Medulla oblongata (tissue), 1 donor: ENCODE results near the gene FN1.
"Not testable (repeated sequence)": the region's sequence is repeated elsewhere in the genome, so short reads cannot be mapped to it uniquely, and the experiment has no call there.

Source experiments
- DNase-seq: peaks from one replicate; pipeline ENCODE4 v3.0.0-alpha.2; 2015; ENCODE audit errors: extremely low spot score

FN1 gene

DNA sequence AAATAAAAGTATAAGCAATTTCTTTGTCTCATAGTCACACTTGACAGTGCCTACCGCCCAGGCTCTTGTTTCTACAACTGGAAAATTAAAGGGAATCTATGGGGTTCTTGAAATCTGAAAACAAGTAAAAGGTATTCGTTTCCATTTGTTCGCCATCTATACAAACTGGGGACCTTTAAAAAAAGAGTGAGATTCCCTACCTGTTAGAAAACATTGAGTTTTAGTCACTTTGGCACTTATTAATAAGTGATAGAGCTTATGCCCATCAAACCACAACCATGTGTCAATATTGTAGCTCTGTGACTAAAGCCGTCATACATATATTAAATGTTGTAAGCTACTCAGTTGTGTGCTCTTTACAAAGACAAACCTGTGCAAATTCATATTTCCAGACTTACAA lies 13.2 kb downstream of the FN1 start:
- no peak for DNase-seq

DNA sequence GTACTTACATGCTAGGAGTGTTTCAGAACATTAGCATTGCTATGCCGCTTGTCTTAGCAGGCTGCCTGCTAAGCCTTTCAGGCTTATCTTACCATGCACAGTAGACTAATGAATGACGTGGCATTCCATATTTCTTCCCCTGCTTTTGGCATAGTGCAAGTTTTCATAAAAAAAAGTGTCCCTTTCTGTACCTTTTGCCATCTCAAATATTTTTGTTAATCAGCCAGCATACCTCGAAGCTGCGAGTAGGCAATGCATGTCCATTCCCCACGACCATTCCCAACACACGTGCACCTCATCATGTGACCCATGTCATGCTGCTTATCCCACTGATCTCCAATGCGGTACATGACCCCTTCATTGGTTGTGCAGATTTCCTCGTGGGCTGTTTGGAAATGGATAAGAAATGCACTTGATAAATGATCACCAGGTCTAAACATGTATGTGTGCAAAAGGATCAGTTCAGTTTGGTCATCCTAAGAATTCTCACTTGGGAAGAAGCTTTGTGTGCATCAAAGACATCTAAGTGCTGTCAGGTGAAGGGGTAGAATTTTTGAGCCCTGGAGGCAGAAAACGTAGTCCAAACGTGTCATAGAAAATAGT lies 13.9 kb downstream of the FN1 start:
- DNase-seq = no peak

DNA sequence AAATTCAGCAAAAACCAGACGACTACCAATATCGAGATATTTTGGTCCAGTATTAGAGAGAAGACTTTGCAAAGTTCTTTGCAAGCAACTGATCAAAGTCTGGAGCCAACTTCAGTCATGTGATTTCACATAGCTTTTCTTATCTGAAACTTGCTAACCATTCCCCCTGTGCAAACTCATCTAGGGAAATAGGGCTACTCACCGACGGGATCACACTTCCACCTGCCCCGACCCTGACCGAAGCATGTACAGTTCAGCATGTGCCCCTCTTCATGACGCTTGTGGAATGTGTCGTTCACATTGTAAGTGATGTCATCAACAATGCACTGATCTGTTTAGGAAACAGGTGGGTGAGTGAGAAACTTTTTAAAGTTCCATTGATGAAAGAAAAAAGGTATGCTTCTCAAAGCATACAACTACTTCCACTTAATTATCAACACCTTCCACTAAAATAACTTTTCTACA lies 15.4 kb downstream of the FN1 start:
- no peak for DNase-seq

DNA sequence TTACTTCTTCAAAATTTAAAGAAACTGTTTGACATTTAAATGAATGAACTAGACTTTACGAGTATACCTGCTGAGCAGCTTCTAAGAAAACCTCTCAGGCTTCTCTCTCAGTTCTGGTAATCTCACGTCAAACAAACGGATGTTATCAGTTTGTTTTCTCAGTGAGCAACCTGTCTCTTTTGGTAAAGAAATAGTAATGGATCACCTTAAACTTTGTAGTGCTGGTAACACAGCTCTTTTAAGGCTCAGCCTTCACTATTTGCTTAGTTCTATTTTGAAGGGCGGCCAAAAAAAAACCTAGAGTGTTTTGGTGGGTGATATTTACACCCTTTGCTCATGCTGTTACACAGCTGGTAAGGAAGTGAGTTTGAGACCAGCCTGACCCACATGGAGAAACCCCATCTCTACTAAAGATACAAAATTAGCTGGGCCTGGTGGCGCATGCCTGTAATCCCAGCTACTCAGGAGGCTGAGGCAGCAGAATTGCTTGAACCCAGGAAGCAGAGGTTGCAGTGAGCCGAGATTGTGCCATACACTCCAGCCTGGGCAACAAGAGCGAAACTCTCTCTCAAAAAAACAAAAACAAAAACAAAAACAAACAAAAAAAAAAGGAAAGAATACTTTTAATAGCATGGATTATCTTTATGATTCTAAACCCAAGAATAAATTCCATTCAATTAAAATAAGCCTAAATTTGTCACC lies 15.9 kb downstream of the FN1 start:
- no peak for DNase-seq

DNA sequence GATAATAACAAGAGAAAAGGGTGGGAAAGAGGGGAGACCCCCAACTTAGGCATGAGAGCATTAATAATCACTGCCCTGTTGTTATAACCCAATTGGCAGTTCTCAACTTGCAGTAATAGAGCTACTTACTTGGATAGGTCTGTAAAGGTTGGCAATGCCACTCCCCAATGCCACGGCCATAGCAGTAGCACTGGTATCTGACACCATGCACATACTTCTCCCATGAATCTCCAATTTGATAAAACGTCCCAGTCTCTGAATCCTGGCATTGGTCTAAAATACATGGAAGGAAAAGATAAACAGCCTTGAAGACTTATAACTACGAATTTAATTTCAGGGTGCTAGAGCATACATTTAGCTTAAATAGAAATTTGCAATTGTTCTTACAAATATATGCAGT lies 16.8 kb downstream of the FN1 start:
- DNase-seq = no peak

DNA sequence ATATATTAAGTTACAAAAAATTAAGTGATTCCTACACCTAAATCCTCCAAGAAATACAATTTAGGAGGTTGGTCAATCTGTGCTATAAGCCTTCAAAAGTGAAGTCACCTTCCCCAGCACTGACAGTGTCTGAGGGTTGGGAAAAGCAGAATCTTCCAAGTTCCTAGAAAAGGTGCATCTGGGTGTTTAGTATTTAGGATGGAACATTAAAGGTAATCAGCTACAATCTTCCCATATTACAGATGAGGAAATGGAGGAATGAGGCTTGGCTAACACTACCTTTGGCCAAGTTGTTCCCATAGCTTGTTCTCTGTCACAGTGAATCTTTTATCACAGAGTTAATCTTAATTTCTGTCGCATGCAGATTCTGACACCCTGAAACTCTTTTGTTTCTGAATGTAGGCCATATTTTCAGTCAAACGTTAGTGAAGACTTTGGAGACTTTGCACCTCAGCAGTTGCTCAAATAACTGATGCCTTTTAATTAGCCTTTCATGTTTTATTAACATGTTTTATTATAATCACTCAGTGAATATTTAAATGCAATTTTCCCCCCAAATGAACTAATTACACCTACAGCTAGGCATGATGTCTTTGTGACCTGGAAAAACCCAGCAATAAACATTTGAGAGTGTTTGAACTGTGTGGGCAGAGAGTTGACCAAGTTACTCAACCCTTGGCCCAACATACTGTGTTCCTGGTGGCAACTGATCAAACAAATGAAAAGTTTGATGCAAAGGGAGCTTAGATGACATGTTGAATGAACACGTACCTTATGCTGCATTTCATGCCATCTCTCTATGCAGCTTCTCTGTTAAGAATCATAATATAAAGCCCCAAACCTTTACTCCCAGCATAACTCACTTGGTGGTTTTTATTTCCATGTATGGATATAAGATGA lies 17.6 kb downstream of the FN1 start:
- DNase-seq = no peak

DNA sequence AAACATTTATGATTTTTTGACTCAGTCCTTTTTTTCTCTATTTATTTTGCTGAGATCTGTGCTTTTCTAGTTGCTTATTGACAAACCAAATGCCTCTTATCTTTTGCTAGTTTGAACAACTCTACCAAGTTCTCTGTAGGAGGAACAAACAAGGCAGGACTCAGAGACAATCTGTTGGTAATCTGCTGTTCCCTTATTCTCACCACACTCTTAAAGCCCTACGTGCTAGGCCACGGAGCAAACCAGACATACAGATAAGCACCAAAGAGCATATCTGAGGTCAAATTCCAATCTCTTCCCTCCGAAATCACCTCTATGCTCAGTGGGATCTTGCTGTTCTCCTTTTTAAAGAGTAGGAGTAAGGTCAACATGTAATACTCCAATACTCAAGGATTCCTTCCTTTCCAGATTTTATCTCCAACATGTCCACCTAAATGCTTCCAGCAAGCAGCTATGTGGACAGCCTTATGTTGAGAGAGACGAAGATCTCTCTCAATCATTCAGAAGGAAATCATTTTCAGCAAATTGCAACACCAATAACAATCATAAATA lies 18.4 kb downstream of the FN1 start:
- no peak for DNase-seq

DNA sequence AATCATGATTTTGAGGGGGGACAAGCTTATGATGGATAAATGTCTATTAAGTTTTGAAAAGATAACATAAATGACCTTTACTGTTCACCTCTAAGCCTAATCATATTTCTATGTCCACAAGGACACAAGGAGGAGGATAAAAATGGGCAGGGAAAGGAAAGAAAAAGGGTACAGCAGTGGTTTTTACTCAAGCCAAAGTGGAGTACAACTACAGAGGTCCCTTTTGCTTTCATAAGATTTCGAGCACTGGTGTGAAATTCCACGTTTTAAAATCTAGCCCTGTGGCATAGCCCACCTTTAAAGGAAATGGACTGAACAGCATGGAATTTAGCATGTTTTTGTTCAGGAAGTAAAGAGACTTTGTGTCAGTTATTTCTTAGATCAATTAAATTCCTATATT lies 19.2 kb downstream of the FN1 start:
- DNase-seq = no peak

DNA sequence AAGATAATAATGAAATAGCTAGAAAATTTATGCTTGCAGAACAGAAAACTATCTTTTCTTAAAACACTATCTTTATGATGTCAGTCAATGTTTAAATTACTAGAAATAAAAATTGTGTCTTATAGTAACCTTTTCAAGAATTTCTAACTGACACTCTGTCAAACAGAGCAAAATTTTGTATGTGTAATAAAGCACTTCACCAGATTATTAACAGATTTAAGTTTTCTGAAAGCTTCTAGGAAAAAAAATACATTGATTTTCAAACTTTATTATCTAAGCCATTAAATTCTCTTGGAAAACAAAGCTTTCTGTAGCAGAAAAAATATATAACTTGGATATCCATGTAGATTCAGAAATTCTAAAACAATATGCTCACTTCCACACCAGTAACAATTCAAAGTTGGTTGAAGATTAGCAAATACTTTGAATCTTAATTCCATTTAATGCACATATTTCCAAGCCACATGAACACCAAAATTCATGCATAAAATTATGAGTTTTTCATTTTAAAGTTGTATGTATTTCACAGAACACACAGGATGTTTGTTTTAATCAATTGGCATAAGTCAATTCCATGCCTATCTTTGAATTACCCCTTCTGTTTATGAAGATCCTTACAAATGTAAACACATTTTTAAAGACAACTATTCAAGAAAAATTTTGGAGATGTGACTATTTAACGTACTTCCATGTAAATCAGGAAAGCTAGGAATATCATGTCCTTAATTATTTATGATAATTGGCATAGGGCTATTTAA lies 19.9 kb downstream of the FN1 start:
- no peak for DNase-seq

DNA sequence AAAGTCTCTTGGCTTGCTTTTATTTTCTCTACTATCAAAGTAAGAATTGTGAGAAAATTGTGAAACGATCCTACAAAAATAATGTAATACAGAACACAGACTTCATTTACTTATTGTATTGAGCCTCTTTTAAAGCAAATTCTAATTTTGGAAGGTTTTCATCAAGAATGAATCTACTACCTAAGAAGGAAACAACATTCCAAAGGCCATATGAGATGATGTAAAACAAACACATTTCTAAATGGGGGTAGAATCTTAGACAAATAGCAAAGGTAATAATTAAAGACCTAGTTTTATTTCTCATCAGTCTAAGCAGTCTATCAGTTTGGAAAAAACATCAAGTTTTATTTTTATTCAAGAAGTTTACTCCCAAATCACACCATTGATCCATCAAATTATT lies 20.6 kb downstream of the FN1 start:
- DNase-seq = no peak

DNA sequence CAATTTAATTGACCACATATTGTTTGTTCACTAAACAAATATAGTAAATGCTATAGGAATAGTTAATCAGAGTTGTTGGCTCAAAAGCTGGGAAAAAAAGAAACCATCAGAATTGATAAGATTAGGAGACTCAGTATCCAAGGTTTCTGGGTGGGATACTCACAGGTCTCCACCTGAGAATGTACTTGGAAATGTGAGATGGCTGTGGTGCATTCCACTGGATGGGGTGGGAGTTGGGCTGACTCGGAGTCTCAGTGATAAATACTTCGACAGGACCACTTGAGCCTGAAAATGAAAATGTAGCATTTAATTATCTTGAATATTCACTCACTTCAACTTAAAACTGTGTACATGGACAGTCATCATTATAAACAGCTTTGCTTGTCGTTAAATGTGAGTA lies 21.2 kb downstream of the FN1 start:
- DNase-seq = no peak

DNA sequence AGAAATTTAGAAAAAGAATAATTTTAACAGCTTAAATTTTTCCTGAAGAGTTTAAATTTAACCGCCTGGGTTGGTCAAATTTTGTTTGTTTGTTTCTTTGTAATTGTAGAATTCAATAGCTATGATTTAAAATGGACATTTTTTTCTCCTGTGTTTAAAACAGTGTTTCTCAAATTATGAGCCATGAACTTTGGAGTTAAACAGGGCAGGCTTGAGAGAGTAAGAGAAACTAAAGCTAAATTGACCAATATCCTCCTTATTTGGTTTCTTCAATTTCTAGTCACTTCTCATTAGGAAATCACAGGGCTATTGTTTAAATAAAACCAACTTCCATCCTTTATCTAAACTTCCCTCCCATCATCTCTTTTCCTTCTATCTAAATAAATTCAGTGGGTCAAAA lies 21.9 kb downstream of the FN1 start:
- no peak for DNase-seq

DNA sequence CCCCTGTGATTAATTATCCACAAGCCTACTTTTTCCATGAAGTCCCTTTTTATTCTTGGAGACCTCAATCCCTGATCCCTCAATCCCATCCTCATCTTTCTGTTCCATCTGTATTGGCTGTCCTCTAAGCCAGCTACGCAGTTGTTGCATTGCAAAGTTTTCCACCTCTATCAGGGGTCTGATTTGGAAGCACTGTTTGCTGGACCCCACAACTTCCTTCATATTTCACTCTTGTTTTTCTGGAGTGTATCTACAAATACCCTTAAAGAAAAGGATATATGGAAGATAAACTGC lies 22.4 kb downstream of the FN1 start:
- no peak for DNase-seq

DNA sequence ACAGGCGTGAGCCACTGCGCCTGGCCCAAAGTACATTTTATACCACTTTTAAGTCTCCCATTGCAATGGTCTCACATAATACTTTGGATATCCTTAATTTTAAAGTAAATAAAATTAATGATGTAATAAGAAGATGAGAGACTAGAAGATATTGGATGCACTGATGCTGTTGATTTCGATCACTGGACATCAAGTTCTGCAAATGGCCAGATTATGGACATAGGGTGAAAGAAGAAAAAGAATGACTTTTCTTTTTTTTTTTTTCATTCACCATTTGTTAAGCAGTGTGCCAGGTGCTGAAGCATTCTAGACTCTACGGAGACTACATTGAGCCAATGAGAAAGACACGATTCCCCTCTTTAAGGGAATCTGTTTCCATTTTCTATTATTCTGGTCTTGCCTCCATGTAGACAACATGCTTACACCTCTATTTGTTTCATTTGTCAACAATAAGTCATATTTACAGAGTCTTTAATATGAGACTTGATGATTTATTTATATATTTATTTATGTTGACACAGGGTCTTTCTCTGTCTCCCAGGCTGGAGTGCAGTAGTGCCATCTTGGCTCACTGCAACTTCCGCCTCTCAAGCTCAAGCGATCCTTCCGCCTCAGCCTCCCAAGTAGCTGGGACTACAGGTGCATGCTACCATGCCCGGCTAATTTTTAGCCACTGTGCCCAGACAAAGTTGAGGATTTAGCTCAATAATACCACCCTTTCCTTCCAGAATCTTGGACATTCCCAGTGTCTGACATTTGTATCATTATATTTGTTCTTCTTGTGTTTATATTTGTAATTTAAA lies 23.7 kb downstream of the FN1 start:
- DNase-seq = no peak

DNA sequence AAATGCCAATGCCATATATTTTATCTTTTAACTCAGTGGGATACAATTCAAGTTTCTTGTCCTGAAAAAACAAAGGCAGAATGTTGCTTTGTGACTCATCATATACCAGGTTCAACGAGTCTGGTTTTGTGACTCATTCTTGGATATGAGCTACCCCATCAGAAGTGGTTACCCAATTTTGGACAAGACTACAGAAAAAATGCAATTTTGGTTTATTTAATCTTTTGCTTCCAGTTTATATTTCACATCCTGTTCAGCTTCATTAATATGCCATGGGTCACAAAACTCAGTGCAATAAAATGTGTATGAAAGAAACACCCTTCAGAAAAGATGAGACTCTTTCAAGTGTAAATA lies 25.0 kb downstream of the FN1 start:
- no peak for DNase-seq

DNA sequence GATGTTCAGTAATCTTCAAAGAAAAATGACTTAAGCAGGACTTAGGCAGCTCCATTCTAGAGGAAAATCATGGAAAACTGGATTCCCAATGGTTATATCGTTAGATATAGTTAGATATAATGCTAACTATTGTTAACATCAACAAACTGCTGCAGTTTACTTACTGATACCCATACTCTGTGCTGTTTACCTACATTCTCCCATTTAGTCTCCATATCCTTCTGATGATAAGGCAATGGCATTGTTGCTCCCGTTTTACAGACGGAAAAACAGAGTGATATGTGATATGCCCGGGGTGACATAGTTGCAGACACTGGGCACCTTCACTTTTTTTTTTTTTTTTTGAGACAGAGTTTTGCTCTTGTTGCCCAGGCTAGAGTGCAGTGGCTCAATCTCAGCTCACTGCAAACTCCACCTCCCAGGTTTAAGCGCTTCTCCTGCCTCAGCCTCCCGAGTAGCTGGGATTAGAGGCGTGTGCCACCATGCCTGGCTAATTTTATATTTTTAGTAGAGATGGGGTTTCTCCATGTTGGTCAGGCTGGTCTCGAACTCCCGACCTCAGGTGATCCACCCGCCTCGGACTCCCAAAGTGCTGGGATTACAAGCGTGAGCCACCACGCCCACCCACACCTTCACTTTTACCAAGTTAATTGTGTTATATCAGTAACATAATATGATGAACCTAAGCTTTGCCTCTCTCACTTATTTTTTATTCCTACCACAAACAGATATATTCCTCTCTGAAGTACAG lies 25.5 kb downstream of the FN1 start:
- not testable (repeated sequence) for DNase-seq

DNA sequence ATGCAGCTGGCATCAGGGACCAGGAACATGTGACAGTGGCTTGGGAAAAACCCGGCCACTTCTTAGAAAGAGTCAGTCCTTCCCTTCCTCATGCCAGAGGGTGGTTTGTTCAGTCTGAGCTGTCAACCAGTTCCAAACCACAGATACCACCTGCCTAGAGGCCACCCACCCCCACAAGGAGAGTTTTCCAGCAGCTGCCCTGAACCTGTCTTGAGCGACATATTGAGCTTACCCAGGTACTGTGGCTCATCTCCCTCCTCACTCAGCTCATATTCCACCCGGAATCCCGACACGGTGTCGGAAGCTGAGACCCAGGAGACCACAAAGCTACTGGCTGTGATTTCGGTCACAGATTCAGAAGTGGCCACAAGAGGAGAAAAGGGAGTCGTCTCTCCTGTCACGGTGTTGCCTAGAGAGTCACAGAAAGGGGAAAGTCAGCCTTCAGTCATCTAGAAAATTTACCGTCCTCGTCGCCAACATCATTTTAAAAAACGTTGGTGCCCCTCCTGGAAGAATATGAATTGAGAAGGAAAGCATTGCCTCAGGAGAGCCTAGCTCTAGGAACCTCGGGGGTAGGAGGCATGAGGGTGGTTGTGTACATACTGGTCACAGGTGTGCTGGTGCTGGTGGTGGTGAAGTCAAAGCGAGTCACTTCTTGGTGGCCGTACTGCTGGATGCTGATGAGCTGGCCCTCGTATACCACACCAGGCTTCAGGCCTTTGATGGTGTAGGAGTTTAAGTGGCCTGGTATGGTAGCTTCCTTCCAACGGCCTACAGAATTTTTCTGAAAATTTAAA lies 26.3 kb downstream of the FN1 start:
- no peak for DNase-seq

DNA sequence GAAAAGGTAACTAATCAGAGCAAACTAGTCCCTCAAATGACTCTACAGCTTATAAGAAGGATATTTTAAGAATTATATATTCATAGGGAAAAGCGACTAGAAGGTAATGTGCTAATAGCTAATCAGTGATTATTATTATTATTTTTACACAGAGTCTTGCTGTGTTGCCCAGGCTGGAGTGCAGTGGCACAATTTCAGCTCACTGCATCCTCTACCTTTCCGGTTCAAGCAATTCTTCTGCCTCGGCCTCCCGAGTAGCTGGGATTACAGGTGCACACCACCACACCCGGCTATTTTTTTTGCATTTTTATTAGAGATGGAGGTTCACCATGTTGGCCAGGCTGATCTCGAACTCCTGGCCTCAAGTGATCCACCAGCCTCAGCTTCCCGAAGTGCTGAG lies 27.4 kb downstream of the FN1 start:
- not testable (repeated sequence) for DNase-seq

DNA sequence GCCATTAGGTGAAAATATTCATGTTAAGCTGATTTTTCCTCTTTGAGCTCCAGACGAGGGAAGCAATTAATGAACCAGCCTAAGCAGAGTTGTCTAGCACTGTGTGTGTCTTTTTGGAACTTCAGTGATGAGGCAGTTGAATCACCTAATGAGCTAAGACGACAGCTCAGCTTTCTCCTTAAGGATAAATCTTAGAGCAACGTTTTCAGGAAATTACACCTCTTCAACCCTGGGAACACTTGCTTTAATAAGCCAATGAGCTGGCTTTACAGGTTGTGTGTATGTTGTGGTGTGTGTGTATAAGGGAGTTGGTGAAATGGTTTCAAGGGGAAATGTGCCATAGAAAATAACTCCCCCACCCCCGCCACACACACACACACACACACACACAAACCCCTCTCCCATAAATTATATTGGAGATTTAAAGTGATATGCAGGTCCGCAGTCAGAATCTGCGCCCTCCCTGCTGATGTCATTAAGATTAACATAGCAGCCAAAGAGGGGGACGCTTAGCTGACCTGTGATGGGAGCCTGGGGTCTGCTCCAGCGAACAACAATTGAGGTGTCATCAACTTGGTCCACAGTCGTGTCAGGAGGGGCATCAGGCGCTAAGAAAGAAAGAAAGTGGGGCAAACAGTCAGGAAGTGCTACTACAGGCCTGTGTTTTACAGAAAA lies 28.1 kb downstream of the FN1 start:
- DNase-seq = no peak
